Fibroblast of the aortic adventitia (primary cell): ENCODE results near the gene LDAH. TPM values are rescaled to one million over a fixed set of nuclear protein-coding genes. Genes with fewer than 3 reads are reported as not detected.

Source experiments
- DNase-seq: peaks from one replicate; pipeline ENCODE4 v3.0.0-alpha.2; 2010; ENCODE audit warnings: low read depth
- H3K4me3 ChIP-seq: 2 replicates; pipeline ENCODE4 v1.5.1; 2011; ENCODE audit warnings: low read depth, mild to moderate bottlenecking, control low read depth, low read length, moderate library complexity
- total RNA-seq: library from RNA; depleted of rRNA; stranded (reverse); fragments of >200 nt; gene quantifications from 2 replicates; pipeline ENCODE4 v1.2.3, GENCODE V29; 2012; ENCODE audit warnings: low replicate concordance
- TF ChIP-seq, protein P1 (sequence below): IDR thresholded peaks from 2 replicates; pipeline ENCODE4 v1.5.1; 2011; ENCODE audit warnings: mild to moderate bottlenecking, low read length, control low read depth, inconsistent platforms; ENCODE audit not compliant: insufficient read depth

The LDAH gene
- total RNA-seq, 1 donor: 21.8 TPM

DNA sequence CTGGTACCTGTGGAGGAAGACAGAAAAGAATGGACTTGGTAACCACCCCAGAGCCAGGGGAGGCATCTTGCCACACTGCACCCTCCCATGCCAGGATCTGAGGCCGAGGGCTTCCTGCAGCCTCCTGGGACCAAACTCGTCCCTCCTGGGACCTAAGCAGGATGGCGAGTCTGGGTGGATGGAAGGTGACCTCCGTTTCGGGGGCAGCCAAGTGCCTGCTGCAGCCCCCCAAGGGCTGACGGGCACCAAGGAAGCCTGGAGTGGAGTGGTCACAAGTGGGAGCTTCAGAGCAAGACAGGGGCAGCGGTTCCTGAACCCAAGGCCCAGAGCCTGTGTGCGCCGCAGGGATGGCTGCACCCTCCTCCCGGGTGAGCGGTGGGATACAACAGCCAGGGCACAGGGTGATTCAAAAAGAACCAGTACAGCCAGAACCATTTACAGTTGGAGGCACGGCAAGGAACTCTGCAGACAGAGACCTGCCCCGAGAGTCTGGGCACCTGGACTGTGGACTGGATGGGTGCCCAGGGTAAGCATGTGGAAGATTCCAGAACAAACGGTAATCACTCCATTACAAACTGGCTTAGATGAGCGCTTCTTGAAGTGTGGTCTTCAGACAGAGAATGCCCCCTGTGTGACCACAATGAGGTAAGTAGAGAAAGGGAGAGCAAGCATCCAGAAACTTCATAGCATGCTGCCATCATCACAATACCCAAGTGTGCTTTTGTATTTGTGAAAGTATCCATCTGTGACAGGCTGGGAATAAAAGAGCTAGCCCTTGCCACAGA is 184.1 kb downstream of the LDAH start:
- DNase-seq: no peak
- H3K4me3 ChIP-seq: no peak overlapping the region
- TF ChIP-seq, protein P1, sequence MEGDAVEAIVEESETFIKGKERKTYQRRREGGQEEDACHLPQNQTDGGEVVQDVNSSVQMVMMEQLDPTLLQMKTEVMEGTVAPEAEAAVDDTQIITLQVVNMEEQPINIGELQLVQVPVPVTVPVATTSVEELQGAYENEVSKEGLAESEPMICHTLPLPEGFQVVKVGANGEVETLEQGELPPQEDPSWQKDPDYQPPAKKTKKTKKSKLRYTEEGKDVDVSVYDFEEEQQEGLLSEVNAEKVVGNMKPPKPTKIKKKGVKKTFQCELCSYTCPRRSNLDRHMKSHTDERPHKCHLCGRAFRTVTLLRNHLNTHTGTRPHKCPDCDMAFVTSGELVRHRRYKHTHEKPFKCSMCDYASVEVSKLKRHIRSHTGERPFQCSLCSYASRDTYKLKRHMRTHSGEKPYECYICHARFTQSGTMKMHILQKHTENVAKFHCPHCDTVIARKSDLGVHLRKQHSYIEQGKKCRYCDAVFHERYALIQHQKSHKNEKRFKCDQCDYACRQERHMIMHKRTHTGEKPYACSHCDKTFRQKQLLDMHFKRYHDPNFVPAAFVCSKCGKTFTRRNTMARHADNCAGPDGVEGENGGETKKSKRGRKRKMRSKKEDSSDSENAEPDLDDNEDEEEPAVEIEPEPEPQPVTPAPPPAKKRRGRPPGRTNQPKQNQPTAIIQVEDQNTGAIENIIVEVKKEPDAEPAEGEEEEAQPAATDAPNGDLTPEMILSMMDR: no peak

GRCh38 chr2:20638014-20638413 is 184.9 kb downstream of the LDAH start:
- DNase-seq: no peak
- TF ChIP-seq, protein P1: no peak
- H3K4me3 ChIP-seq: no peak overlapping the region

- TF ChIP-seq, protein P1: no peak
- H3K4me3 ChIP-seq: no peak overlapping the region
- peak; percentile 70 for DNase-seq
Observed at GRCh38 chr2:20637147-20637546, 185.8 kb downstream of the LDAH start.

DNA sequence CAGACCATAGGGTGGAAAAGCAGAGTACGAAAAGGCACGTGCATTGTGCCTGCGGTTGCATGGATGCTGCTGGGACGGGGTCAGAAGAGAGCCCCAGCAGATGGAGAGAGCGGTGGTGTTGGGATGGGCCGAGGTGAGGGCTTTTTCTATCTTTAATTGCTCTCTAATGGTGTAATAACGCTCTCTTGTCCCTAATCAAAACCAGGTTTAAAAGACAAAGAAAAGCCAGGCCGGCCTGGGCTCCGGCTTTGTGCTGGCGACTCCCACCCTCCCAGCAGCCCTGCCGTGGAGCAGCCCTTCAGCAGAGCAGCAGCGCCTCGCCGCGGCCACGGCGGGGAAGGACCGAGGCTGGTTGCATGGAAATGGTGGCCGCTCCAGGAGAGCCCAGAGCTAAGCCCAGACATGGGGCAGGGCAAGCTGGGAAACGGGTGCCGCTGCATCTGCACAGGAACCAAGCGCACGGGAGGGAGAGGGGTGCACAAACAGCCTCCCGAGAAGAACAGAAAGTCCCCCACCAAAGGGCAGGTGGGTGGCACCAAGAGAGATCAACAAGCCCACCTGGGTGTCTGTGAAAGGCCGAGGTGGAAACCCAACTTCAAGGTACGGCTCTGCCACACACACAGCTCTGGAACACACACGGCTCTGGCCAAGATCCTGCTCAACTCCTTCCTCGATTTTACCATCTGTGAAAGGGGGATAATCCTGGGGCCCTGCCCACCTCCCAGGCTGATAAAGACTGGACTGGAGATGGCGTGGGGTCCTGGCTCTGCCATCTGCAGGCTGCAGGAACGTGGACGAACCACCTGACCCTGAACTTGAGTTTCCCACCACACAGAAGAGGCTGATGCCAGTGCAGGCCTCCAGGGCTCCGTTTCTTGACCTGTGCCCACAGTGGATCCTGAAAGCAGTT is 187.0 kb downstream of the LDAH start:
- TF ChIP-seq, protein P1: peak; percentile 93
- peak; percentile 80 for DNase-seq

GRCh38 chr2:20635113-20635510 is 187.8 kb downstream of the LDAH start:
- TF ChIP-seq, protein P1: no peak
- no peak for DNase-seq
- no peak overlapping the region for H3K4me3 ChIP-seq

More for the DNA sequence above, 187.0 kb downstream of the LDAH start:
- no peak overlapping the region for H3K4me3 ChIP-seq

GRCh38 chr2:20634507-20635112 is 188.3 kb downstream of the LDAH start:
- TF ChIP-seq, protein P1: no peak
- DNase-seq: peak; percentile 74
- H3K4me3 ChIP-seq: no peak overlapping the region
